ENCODE results near the gene NUDT8.

The NUDT8 gene

GRCh38 chr11:67656278-67656922, 26.7 kb upstream of the NUDT8 start:
- no peaks in the 10 kb centered on the region for H3K36me3 ChIP-seq (ENCODE audit: control insufficient read depth in 1 of 2, insufficient read depth in 2 of 2, low read length in 2 of 2)
- no peaks in the 10 kb centered on the region for H3K4me1 ChIP-seq (ENCODE audit: control insufficient read depth in 1 of 2, insufficient read depth in 2 of 2, low read length in 2 of 2)
- no peaks in the 10 kb centered on the region for H3K27me3 ChIP-seq (ENCODE audit: low read depth, low read length)
- H3K9me3 ChIP-seq (ENCODE audit: control insufficient read depth in 1 of 2, low read length in 2 of 2): no peaks in the 10 kb centered on the region
- no peak overlapping the region for H3K27ac ChIP-seq (ENCODE audit: low read length)
- no peak overlapping the region for H3K4me3 ChIP-seq (ENCODE audit: low read depth in 1 of 2, low read length in 2 of 2)

GRCh38 chr11:67654225-67654624, 24.5 kb upstream of the NUDT8 start:
- no peaks in the 10 kb centered on the region for H3K9me3 ChIP-seq (ENCODE audit: control insufficient read depth in 1 of 2, low read length in 2 of 2)
- no peak overlapping the region for H3K27ac ChIP-seq (ENCODE audit: low read length)
- no peaks in the 10 kb centered on the region for H3K27me3 ChIP-seq (ENCODE audit: low read depth, low read length)
- H3K4me3 ChIP-seq (ENCODE audit: low read depth in 1 of 2, low read length in 2 of 2): no peak overlapping the region
- no peaks in the 10 kb centered on the region for H3K36me3 ChIP-seq (ENCODE audit: control insufficient read depth in 1 of 2, insufficient read depth in 2 of 2, low read length in 2 of 2)
- H3K4me1 ChIP-seq (ENCODE audit: control insufficient read depth in 1 of 2, insufficient read depth in 2 of 2, low read length in 2 of 2): no peaks in the 10 kb centered on the region

GRCh38 chr11:67652965-67653845, 23.5 kb upstream of the NUDT8 start:
- no peaks in the 10 kb centered on the region for H3K4me1 ChIP-seq (ENCODE audit: control insufficient read depth in 1 of 2, insufficient read depth in 2 of 2, low read length in 2 of 2)
- no peaks in the 10 kb centered on the region for H3K9me3 ChIP-seq (ENCODE audit: control insufficient read depth in 1 of 2, low read length in 2 of 2)
- no peak overlapping the region for H3K27ac ChIP-seq (ENCODE audit: low read length)
- H3K27me3 ChIP-seq (ENCODE audit: low read depth, low read length): no peaks in the 10 kb centered on the region
- H3K36me3 ChIP-seq (ENCODE audit: control insufficient read depth in 1 of 2, insufficient read depth in 2 of 2, low read length in 2 of 2): no peaks in the 10 kb centered on the region
- no peak overlapping the region for H3K4me3 ChIP-seq (ENCODE audit: low read depth in 1 of 2, low read length in 2 of 2)

GRCh38 chr11:67651976-67652781, 22.4 kb upstream of the NUDT8 start:
- Histone ChIP-seq H3K4me3 (ENCODE audit: low read depth in 1 of 2, low read length in 2 of 2) (no peak overlapping the region), H3K9me3 (ENCODE audit: control insufficient read depth in 1 of 2, low read length in 2 of 2) (no peaks in the 10 kb centered on the region), H3K4me1 (ENCODE audit: control insufficient read depth in 1 of 2, insufficient read depth in 2 of 2, low read length in 2 of 2) (no peaks in the 10 kb centered on the region), H3K36me3 (ENCODE audit: control insufficient read depth in 1 of 2, insufficient read depth in 2 of 2, low read length in 2 of 2) (no peaks in the 10 kb centered on the region), H3K27me3 (ENCODE audit: low read depth, low read length) (no peaks in the 10 kb centered on the region), H3K27ac (ENCODE audit: low read length) (no peak overlapping the region)

- H3K36me3 ChIP-seq (ENCODE audit: control insufficient read depth in 1 of 2, insufficient read depth in 2 of 2, low read length in 2 of 2): no peaks in the 10 kb centered on the region
- no peaks in the 10 kb centered on the region for H3K4me1 ChIP-seq (ENCODE audit: control insufficient read depth in 1 of 2, insufficient read depth in 2 of 2, low read length in 2 of 2)
- H3K27ac ChIP-seq (ENCODE audit: low read length): peak overlapping the region; percentile 16
- peak overlapping the region; percentile 36 to 50 for H3K4me3 ChIP-seq (ENCODE audit: low read depth in 1 of 2, low read length in 2 of 2)
- no peaks in the 10 kb centered on the region for H3K9me3 ChIP-seq (ENCODE audit: control insufficient read depth in 1 of 2, low read length in 2 of 2)
- no peaks in the 10 kb centered on the region for H3K27me3 ChIP-seq (ENCODE audit: low read depth, low read length)
Observed at GRCh38 chr11:67649634-67650510, 20.1 kb upstream of the NUDT8 start.

- no peaks in the 10 kb centered on the region for H3K27me3 ChIP-seq (ENCODE audit: low read depth, low read length)
- H3K36me3 ChIP-seq (ENCODE audit: control insufficient read depth in 1 of 2, insufficient read depth in 2 of 2, low read length in 2 of 2): no peaks in the 10 kb centered on the region
- H3K4me3 ChIP-seq (ENCODE audit: low read depth in 1 of 2, low read length in 2 of 2): no peak overlapping the region
- no peaks in the 10 kb centered on the region for H3K4me1 ChIP-seq (ENCODE audit: control insufficient read depth in 1 of 2, insufficient read depth in 2 of 2, low read length in 2 of 2)
- H3K9me3 ChIP-seq (ENCODE audit: control insufficient read depth in 1 of 2, low read length in 2 of 2): no peaks in the 10 kb centered on the region
- H3K27ac ChIP-seq (ENCODE audit: low read length): no peak overlapping the region
Observed at GRCh38 chr11:67648796-67649613, 19.3 kb upstream of the NUDT8 start.

- Histone ChIP-seq H3K27ac (ENCODE audit: low read length) (no peak overlapping the region), H3K27me3 (ENCODE audit: low read depth, low read length) (no peaks in the 10 kb centered on the region)
Observed at GRCh38 chr11:67648140-67648795, 18.5 kb upstream of the NUDT8 start.

GRCh38 chr11:67647471-67647870, 17.7 kb upstream of the NUDT8 start:
- Histone ChIP-seq H3K4me3 (ENCODE audit: low read depth in 1 of 2, low read length in 2 of 2) (no peak overlapping the region), H3K9me3 (ENCODE audit: control insufficient read depth in 1 of 2, low read length in 2 of 2) (no peaks in the 10 kb centered on the region), H3K27me3 (ENCODE audit: low read depth, low read length) (no peaks in the 10 kb centered on the region), H3K4me1 (ENCODE audit: control insufficient read depth in 1 of 2, insufficient read depth in 2 of 2, low read length in 2 of 2) (no peaks in the 10 kb centered on the region), H3K27ac (ENCODE audit: low read length) (no peak overlapping the region), H3K36me3 (ENCODE audit: control insufficient read depth in 1 of 2, insufficient read depth in 2 of 2, low read length in 2 of 2) (no peaks in the 10 kb centered on the region)

More at GRCh38 chr11:67648140-67648795, 18.5 kb upstream of the NUDT8 start:
- H3K9me3 ChIP-seq (ENCODE audit: control insufficient read depth in 1 of 2, low read length in 2 of 2): no peaks in the 10 kb centered on the region
- no peak overlapping the region for H3K4me3 ChIP-seq (ENCODE audit: low read depth in 1 of 2, low read length in 2 of 2)
- no peaks in the 10 kb centered on the region for H3K4me1 ChIP-seq (ENCODE audit: control insufficient read depth in 1 of 2, insufficient read depth in 2 of 2, low read length in 2 of 2)
- no peaks in the 10 kb centered on the region for H3K36me3 ChIP-seq (ENCODE audit: control insufficient read depth in 1 of 2, insufficient read depth in 2 of 2, low read length in 2 of 2)

GRCh38 chr11:67646535-67647336, 17.0 kb upstream of the NUDT8 start:
- H3K36me3 ChIP-seq (ENCODE audit: control insufficient read depth in 1 of 2, insufficient read depth in 2 of 2, low read length in 2 of 2): no peaks in the 10 kb centered on the region
- H3K27me3 ChIP-seq (ENCODE audit: low read depth, low read length): no peaks in the 10 kb centered on the region
- H3K27ac ChIP-seq (ENCODE audit: low read length): no peak overlapping the region
- H3K4me3 ChIP-seq (ENCODE audit: low read depth in 1 of 2, low read length in 2 of 2): no peak overlapping the region
- H3K9me3 ChIP-seq (ENCODE audit: control insufficient read depth in 1 of 2, low read length in 2 of 2): no peaks in the 10 kb centered on the region
- no peaks in the 10 kb centered on the region for H3K4me1 ChIP-seq (ENCODE audit: control insufficient read depth in 1 of 2, insufficient read depth in 2 of 2, low read length in 2 of 2)
